Esophagus squamous epithelium (tissue), 5 donors: ENCODE data around the gene CDC73. TPM values are rescaled to one million over a fixed set of nuclear protein-coding genes. Genes with fewer than 3 reads are reported as not detected.

ENCODE experiments used
- DNase-seq: peaks from one replicate; lab custom pipeline; 2025; lab: John Stamatoyannopoulos, UW
- H3K27ac ChIP-seq, 4 donors: fragments of 200-600 bp; sonication (generic); one replicate each; pipeline ENCODE4 v1.5.1; 2016 to 2019; ENCODE audit warnings: mild to moderate bottlenecking in 1 of 4
- H3K27me3 ChIP-seq, 4 donors: fragments of 200-600 bp; sonication (generic); 1 replicate in 3 of 4; 2 replicates in 1 of 4; pipeline versions ENCODE4 v1.5.1 to v1.6.0; 2017 to 2021; ENCODE audit warnings: antibody characterized with exemption in 1 of 4
- H3K36me3 ChIP-seq, 3 donors: fragments of 200-600 bp; sonication (generic); one replicate each; pipeline ENCODE4 v1.5.1; 2016 to 2019
- H3K4me1 ChIP-seq, 3 donors: fragments of 200-600 bp; sonication (generic); one replicate each; pipeline ENCODE4 v1.5.1; 2017 to 2019
- H3K4me3 ChIP-seq, 4 donors: fragments of 200-600 bp; sonication (generic); 1 replicate in 3 of 4; 2 replicates in 1 of 4; pipeline ENCODE4 v1.5.1; 2016 to 2019; ENCODE audit warnings: mild to moderate bottlenecking in 2 of 4, moderate library complexity in 1 of 4
- H3K9me3 ChIP-seq, 3 donors: fragments of 200-600 bp; sonication (generic); one replicate each; pipeline ENCODE4 v1.5.1; 2016 to 2019
- POLR2A ChIP-seq, 4 donors: fragments of 450-650 bp; IDR thresholded peaks; one replicate each; pipeline ENCODE4 v1.6.1; 2017; ENCODE audit warnings: antibody characterized with exemption in 4 of 4, mild to moderate bottlenecking in 4 of 4, moderate library complexity in 3 of 4
- WGBS, 2 donors: methylation state at CpG; one replicate each; pipeline ENCODE4 v1.1.5; 2018; 5-methylcytosine and 5-hydroxymethylcytosine counted together
- intact Hi-C: fragments of 100-400 bp; cut with DNase I; formaldehyde crosslinking; loops from one replicate; pipeline ENCODE4 v1.15.0; 2022
- total RNA-seq, 4 donors: library from RNA; depleted of rRNA; stranded (reverse); fragments of >200 nt; gene quantifications; one replicate each; pipeline ENCODE4 v1.1.0, GENCODE V29; 2016
- TF ChIP-seq, protein P1 (sequence below), 6 experiments: fragments of 450-650 bp in 4 of 6; fragments of 200-600 bp in 2 of 6; sonication (generic) in 2 of 6; IDR thresholded peaks; one replicate each; pipeline ENCODE4 v1.5.1; 2016 to 2019; ENCODE audit warnings: antibody characterized with exemption in 6 of 6, mild to moderate bottlenecking in 4 of 6, moderate library complexity in 4 of 6
- donor health status: DM: yes; HTN: yes; CAD: no.

The CDC73 gene
- total RNA-seq, 4 donors from 2014 or later, result 17.3 to 39.5 (median 26.6) TPM

DNA sequence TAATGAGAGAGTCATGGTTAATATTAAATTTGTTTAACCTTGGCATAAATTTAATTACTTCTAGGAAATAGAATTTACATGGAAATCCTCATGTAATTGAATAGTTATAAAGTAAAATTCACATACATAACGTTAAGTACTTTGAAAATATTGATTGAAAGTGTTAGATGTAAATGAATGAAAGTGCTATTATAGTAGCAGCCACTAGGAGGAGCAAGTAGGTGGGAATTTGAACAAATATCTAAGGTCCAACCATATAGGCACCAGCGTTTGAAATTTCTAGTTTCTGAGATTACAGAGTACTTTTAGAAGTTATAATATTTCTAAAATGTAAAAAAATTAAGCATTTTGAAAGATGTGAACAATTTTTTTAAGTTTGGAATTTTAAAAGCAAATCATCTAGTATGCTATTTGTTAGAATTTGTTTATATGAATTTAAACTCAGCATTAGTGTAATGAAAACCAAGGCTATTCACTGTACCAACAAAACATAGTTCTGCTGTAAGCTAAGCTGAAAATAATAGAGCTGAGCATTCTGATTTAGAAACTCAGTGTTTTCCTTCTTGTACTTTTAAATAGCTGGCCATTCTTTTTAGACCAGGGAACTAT lies 61.3 kb downstream of the CDC73 start:
- H3K27me3 ChIP-seq, result no peaks in the 10 kb centered on the region
- DNase-seq, result no peak
- 0 to 3% methylated on average over 2 of the region's 2 CpGs for WGBS, 2 donors
- no peak for TF ChIP-seq POLR2A (IDR thresholded peaks at IDR 0.05)
- TF ChIP-seq, protein P1, sequence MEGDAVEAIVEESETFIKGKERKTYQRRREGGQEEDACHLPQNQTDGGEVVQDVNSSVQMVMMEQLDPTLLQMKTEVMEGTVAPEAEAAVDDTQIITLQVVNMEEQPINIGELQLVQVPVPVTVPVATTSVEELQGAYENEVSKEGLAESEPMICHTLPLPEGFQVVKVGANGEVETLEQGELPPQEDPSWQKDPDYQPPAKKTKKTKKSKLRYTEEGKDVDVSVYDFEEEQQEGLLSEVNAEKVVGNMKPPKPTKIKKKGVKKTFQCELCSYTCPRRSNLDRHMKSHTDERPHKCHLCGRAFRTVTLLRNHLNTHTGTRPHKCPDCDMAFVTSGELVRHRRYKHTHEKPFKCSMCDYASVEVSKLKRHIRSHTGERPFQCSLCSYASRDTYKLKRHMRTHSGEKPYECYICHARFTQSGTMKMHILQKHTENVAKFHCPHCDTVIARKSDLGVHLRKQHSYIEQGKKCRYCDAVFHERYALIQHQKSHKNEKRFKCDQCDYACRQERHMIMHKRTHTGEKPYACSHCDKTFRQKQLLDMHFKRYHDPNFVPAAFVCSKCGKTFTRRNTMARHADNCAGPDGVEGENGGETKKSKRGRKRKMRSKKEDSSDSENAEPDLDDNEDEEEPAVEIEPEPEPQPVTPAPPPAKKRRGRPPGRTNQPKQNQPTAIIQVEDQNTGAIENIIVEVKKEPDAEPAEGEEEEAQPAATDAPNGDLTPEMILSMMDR (IDR thresholded peaks at IDR 0.05), result peak; percentile 47 to 81 (median 68)
- no peak overlapping the region for H3K27ac ChIP-seq
- H3K36me3 ChIP-seq, result no peaks in the 10 kb centered on the region
- H3K9me3 ChIP-seq, result no peaks in the 10 kb centered on the region
- peaks cover 0 to 56% (median 6%) of the 10 kb centered on the region in 3 donors for H3K4me1 ChIP-seq
- H3K4me3 ChIP-seq, result peak overlapping the region in 1 of 4 donors; percentile 24
- intact Hi-C loops, result no loop called here

DNA sequence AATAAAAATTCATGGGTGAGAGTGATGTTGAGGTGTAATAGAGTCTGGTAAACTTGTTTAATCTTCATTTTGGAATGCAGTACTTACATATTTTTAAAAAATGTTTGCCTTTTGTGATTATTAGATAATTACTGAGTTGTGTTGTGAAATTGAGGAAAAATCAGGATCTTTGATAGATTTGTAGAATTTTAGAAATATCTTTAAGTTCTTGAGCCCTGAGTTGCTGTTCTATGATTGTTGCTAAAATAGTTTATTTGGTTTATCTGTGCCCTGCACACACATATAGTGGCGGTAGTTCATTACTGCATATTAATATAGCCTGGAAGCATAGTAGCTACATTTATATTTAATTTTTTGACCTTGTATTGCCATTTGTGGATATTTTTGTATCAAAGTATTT lies 62.9 kb downstream of the CDC73 start:
- DNase-seq, result no peak
- TF ChIP-seq POLR2A (IDR thresholded peaks at IDR 0.05), result no peak
- TF ChIP-seq, protein P1 (IDR thresholded peaks at IDR 0.05), result no peak
- Histone ChIP-seq H3K36me3 (no peaks in the 10 kb centered on the region), H3K27ac (peak overlapping the region in 1 of 4 donors; percentile 52), H3K9me3 (no peaks in the 10 kb centered on the region), H3K4me3 (peak overlapping the region in 2 of 4 donors; percentile 28 to 51), H3K4me1 (peaks cover 0 to 59% (median 6%) of the 10 kb centered on the region in 3 donors), H3K27me3 (no peaks in the 10 kb centered on the region)
- intact Hi-C loops, result no loop called here
- 76 to 90% methylated on average over 1 of the region's 1 CpG for WGBS, 2 donors

DNA sequence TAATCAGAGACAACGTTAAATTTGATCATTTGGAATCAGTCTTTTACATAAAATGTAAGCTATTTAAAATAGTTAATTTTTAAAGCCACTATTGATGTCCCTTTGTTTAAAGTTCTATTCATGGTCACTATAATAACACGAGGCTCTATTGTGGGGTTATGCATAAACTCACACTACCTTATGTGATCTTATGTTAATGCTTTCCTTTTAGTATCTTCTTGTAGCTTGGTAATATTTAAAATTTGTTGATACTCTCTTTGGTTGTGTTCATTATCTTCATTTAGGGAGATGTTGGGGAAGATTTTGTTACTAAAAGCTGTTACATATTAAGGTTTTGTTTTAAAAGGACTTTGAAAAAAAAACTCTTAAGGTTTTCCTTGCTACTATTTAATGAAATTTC lies 63.4 kb downstream of the CDC73 start:
- no peak for TF ChIP-seq POLR2A (IDR thresholded peaks at IDR 0.05)
- TF ChIP-seq, protein P1 (IDR thresholded peaks at IDR 0.05), result no peak
- WGBS, 2 donors, result 48 to 53% methylated on average over 2 of the region's 2 CpGs
- intact Hi-C loops, result no loop called here
- H3K27ac ChIP-seq, result peak overlapping the region in 1 of 4 donors; percentile 52
- peaks cover 0 to 63% (median 6%) of the 10 kb centered on the region in 3 donors for H3K4me1 ChIP-seq
- DNase-seq, result no peak
- H3K27me3 ChIP-seq, result no peaks in the 10 kb centered on the region
- H3K36me3 ChIP-seq, result no peaks in the 10 kb centered on the region
- H3K4me3 ChIP-seq, result peak overlapping the region in 3 of 4 donors; percentile 17 to 51 (median 28)
- H3K9me3 ChIP-seq, result no peaks in the 10 kb centered on the region

DNA sequence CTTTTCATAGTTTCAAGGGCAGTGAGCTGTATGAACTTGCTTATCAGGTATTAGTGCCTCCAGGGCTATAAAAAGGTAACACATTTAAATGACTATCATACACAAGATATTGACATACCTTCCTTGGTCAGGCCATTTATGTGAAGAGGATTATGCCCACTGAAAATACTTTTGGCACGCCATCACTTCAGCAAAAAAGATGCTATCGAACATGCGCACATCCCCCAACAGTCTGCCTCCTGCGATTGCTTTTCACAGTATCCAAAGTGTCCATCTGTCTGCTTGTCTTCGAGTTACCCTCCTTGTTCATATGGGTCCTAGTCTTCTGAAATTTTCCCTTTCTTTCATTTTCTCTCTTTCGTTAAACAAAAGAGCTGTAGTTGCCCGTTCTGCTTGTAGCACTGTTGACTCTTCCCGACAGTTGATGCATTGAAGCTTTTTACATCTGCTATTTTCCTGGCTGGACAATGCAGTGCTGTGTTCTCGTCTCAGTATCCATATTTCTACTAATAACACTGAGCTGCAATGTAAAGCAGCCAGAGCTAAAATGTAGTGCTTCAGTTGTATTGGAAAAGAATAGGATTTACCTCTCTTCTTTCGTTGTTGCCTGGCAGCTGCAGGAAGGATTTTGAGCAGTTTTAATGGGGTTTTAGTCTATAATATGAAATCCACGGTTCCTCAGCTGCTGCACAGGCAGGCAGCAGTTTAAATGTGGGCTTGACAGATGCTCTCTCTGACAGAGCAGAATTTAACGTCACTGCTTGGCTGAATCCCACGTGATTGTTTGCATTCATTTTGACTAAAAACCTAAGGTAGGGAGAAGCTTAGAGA lies 64.3 kb downstream of the CDC73 start, which contains the start of gene B3GALT2:
Gene B3GALT2, minus strand, starts transcription at position 713 of the 831 bp plus-strand sequence. CDS start 5,051 bp downstream, outside the sequence.
- no peaks in the 10 kb centered on the region for H3K9me3 ChIP-seq
- intact Hi-C loops, result no loop called here
- H3K27ac ChIP-seq, result peak within 1 kb of the TSS in 3 of 4 donors; percentile 43 to 58 (median 52)
- WGBS, 2 donors, result 20 to 30% methylated on average over 13 of the region's 13 CpGs
- TF ChIP-seq, protein P1 (IDR thresholded peaks at IDR 0.05), result no peak
- peak in 1 of 4 donors; percentile 41 for TF ChIP-seq POLR2A (IDR thresholded peaks at IDR 0.05)
- H3K36me3 ChIP-seq, result no peaks in the 10 kb centered on the region
- no peaks in the 10 kb centered on the region for H3K27me3 ChIP-seq
- peaks cover 0 to 72% (median 6%) of the 10 kb centered on the region in 3 donors for H3K4me1 ChIP-seq
- DNase-seq, result no peak
- peak within 1 kb of the TSS in 3 of 4 donors; percentile 17 to 51 (median 28) for H3K4me3 ChIP-seq
